Dermis microvascular lymphatic vessel endothelial cell (primary cell): Measurements from ENCODE around the gene BRD3. TPM values are rescaled to one million over a fixed set of nuclear protein-coding genes. Genes with fewer than 3 reads are reported as not detected.
A peak's percentile ranks its signal among the peaks of the same experiment; 100 is the strongest.

Experiments used
- DNase-seq, 2 donors: peaks; one replicate each; pipeline versions ENCODE4 v3.0.0 to v3.0.0-alpha.2; 2010; ENCODE audit warnings: low read depth in 2 of 2
- total RNA-seq: library from RNA; depleted of rRNA; stranded (reverse); fragments of >200 nt; gene quantifications from 2 replicates; pipeline ENCODE4 v1.2.1, GENCODE V29; 2014

The BRD3 gene
- total RNA-seq, 1 donor from 2014 or later = 6.8 TPM

DNA sequence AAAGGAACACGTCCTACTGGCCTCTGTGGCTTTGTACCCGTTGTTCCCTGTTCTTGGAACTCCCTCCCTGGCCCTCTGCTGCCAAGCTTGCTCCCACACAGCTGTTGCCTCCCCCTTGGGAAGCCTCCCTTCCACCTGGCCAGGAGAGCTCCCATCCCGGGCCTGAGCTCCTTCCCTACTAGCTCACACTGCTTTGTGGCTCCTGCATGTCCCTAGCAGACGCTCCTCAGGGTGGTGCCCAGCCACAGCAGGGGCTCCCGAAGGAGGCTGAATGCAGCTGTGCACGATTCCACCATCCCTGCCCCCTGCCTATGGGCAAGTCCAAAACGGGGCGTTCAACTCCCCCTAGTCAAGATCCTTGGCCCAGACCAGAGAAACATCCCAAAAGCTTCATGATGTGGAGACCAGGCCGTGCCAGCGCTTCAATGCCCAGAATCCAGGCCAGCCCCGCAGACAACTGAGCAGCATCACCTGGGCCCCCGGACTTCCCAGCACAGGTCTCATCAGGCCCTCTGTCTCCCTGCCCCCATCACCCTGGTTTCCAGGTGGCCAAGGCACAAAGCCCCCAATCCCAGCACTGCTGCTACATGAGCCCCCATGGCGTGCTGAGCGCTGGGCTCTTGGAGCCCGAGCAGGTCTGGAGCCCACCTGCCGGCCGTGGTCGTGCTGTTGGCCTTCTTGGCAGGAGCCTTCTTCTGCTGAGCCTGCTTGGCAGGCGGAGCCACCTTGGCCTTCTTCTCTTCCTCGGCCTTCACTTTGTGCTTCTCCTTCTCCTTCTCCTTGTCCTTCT is 28.2 kb downstream of the BRD3 start:
- no peak for DNase-seq

DNA sequence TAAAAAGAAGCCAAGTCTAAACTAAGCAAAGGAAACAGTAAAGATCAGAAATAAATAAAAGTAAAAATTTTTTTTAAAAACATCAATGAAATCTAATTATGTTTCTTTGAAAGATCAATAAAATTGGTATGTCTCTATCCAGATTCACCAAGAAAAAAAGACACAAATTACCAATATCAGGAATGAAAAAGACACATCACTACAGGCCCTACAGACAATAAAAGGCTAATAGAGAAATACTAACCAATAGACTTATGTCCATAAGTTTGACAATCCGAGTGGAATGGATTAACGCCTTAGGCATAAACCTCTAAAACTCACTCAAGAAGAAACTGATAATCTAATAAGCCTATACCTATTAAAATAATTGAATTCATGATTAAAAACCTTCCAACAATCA is 30.2 kb downstream of the BRD3 start:
- no peak for DNase-seq

GRCh38 chr9:134036130-134036529 is 31.7 kb downstream of the BRD3 start:
- no peak for DNase-seq

GRCh38 chr9:134035041-134036039 is 32.5 kb downstream of the BRD3 start:
- DNase-seq = no peak

- DNase-seq = no peak
Observed at GRCh38 chr9:134034215-134035040, 33.4 kb downstream of the BRD3 start.

GRCh38 chr9:134033516-134034214 is 34.2 kb downstream of the BRD3 start:
- no peak for DNase-seq

DNA sequence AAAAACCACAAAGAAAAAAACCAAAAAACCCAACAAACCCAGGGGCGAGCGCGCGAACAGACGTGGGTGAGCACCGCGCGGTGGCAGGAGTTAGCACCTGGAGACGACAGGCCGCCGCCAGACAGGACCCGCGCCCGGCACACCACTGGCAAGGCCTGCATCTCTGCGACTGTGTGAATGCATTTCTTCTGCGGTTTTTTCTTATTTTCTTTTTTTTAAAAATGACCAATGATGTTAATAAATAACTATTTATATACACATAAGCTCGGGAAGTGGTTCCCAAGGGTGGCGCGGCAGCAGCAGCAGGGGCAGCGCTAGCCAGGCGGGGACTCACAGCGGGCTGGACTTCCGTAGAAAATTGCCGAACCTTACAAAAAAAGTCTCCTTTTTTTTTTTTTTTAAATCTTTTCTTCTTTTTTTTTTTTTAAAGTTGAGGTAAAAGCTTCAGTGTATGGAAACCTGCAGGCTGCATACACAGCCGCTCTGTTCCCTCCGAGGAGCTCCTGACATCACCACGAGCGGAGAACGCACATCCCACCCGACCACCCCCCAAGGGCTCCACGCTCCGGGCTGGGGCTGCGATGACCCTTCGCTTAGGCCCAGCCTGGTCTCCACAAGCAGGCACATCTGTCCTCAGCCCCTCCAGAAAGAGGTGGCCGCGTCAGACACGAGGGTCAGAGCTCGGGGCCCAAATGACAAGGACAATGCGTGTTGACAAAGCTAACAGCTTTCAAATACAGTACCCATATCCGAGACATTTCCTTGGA is 35.2 kb downstream of the BRD3 start:
- no peak for DNase-seq

DNA sequence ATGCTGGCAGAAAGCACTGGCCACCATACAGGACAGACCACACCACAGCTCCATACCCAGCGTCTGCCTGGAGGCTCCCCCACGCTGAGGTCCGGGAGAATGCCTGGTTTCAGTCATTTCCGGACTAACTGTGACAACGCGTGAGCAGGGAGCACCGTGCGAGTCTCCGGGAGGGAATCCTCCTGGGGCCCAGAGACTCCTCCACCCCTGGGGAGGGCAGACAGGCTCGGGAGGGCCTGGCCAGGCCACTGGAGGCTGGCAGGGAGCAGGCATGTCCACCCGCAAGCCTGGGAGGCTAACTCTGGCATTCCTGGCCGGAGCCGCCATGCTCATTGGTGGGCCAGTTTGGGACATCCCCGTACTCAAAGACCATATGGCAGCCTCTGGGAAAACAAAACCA is 36.0 kb downstream of the BRD3 start:
- no peak for DNase-seq

- no peak for DNase-seq
Observed at GRCh38 chr9:134030821-134031470, 36.9 kb downstream of the BRD3 start.

GRCh38 chr9:134029248-134030226 is 38.3 kb downstream of the BRD3 start:
- DNase-seq = no peak

GRCh38 chr9:134028575-134029247 is 39.1 kb downstream of the BRD3 start:
- DNase-seq = no peak

GRCh38 chr9:134028076-134028475 is 39.8 kb downstream of the BRD3 start:
- DNase-seq = no peak

- DNase-seq = no peak
Observed at GRCh38 chr9:134027561-134027960, 40.3 kb downstream of the BRD3 start.

DNA sequence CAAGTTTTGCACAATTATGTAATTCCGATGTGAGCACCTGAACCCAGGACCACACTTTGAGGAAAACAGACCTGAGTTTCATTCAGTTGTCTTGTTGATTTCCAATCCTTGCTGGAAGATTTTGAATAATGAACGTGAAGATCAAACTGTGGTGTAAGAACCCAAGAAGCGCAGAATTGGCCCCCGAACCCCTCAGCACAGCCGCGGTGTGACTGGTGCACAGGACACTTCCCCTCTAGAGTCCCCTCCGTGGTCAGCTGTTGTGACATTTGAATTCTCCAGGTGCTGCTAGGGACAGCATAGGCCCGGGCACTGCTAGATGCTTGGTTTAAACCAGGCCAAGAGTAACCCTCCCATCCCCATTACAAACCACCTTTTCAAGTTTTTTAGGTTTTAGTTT is 40.8 kb downstream of the BRD3 start:
- no peak for DNase-seq

DNA sequence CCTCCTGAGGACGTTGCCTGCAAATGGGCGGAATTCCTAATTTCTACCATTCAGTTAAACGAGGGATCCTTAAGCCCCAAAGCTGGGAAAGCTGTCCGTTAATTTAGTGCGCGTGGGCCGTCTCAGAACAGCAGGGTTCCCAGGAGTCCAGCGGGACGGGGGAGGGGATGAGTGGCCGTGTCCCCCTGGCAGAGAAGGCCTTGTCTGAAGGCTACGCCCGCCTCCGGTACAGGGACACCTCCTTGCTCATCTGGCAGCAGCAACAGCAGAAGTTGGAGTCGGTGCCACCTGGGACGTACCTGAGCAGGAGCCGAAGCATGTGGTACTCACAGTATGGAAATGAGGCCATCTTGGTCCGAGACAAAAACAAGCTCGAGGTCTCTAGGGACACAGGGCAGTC is 41.2 kb downstream of the BRD3 start:
- DNase-seq = no peak

DNA sequence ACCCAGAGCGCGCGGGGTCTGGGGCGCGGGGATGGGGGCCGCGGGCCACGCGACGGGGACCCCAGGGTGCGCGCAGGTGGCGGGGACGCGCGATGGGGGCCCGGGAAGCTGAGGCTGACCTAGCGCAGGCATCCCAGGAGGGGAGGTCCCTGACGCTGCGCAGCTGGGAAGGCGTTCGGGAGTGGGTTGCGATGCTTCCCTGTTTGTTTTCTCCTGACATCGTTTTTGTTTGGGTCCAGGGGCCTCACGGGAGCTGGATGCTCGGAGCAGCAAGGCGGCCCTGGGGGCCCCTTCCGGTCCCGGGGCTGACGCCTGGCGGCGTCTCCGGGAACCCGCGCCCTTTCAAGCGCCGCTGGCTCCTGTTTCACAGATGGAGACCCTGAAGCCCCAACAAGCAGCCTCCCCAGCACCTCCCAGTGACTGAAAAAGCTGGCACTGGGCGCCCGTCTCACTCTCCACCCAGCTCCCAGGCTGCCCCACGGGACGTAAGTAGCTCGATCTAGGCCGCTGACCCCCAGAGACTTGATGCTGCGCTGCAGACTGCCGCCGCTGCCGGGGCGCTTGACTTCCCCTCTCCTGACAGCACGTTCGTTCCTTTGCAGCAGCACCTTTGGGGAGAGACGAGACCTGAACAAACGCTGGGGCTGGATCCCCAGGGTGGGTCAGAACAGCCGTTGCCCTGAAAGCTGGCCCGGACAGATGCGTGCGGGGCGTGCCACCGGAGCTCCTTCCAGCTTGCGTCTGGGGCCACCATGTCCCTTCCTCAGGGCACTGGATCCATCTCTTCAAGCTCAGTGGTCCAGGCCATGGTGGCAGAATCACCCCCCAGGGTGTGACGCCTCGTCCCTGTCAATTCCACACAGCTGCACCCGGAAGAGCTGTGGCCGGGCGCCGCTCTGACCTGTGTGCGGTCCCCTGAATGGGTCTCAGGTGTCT is 42.0 kb downstream of the BRD3 start:
- peak in 1 of 2 donors; percentile 25 for DNase-seq
